HEK293T (cell line): Measurements from ENCODE around the gene SYNE1.

Source experiments
- ARNT ChIP-seq: fragments of 450-650 bp; IDR thresholded peaks from 2 replicates; pipeline ENCODE4 v1.6.1; 2017; ENCODE audit warnings: mild to moderate bottlenecking
- BHLHE40 ChIP-seq: fragments of 450-650 bp; IDR thresholded peaks from 2 replicates; pipeline ENCODE4 v1.6.1; 2016; ENCODE audit warnings: mild to moderate bottlenecking, moderate library complexity, borderline replicate concordance
- CTBP1 ChIP-seq: fragments of 450-650 bp; IDR thresholded peaks from 2 replicates; pipeline ENCODE4 v1.6.1; 2016; ENCODE audit warnings: borderline replicate concordance
- ELF4 ChIP-seq: fragments of 450-650 bp; IDR thresholded peaks from 2 replicates; pipeline ENCODE4 v1.6.1; 2017; ENCODE audit warnings: antibody characterized with exemption
- FOXK2 ChIP-seq: fragments of 450-650 bp; IDR thresholded peaks from 2 replicates; pipeline ENCODE4 v1.6.1; 2016; ENCODE audit warnings: mild to moderate bottlenecking
- FOXM1 ChIP-seq: fragments of 450-650 bp; IDR thresholded peaks from 2 replicates; pipeline ENCODE4 v1.6.1; 2017; ENCODE audit warnings: mild to moderate bottlenecking, borderline replicate concordance

DNA sequence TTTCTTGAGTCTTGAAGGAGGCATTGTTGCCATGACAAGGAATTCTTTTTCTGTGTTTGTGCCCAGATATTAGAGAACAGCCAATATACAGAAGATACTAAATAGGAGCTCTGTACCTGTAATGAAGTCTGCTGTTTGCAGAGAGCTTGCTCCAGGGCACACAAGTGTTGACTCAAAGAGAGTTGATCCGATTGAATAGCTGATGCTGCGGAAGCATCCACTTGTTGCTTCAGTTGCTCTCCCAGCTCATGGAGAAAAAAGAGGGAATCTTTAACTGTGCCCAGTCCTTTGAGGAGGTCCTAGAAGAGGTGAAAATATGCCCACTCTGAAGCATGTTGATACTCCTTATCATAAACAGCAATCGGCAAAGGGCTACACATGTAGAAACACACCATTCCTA, 418.3 kb downstream of the SYNE1 start:
- TF ChIP-seq ELF4 (no peak), FOXM1 (no peak), FOXK2 (no peak), BHLHE40 (no peak), ARNT (no peak), CTBP1 (no peak)
